ENCODE data around the gene HPS4. TPM values are rescaled to one million over a fixed set of nuclear protein-coding genes. Genes with fewer than 3 reads are reported as not detected.

Gene HPS4
- total RNA-seq, 1 experiment from 2014 or later: 35.4 TPM

DNA sequence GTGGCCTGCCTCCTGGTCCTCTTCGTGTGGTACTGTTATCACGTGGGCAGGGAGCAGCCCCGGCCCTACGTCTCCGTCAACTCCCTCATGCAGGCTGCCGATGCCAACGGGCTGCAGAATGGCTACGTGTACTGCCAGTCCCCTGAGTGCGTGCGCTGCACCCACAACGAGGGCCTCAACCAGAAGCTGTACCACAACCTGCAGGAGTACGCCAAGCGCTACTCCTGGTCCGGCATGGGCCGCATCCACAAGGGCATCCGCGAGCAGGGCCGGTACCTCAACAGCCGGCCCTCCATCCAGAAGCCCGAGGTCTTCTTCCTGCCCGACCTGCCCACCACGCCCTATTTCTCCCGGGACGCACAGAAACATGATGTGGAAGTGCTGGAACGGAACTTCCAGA is 49.8 kb downstream of the HPS4 start:
- Histone ChIP-seq H3K79me2 (ENCODE audit: insufficient read depth, low read length) (no peaks in the 10 kb centered on the region), H3K9me2 (ENCODE audit: insufficient read depth) (no peaks in the 10 kb centered on the region), H3K4me3 (replicated peaks in 1 of 2; ENCODE audit: low read depth in 1 of 2, low read length in 2 of 2) (no peak overlapping the region), H3K9ac (ENCODE audit: low read length) (no peak overlapping the region), H3K9me3 (ENCODE audit: control insufficient read depth in 1 of 2, insufficient read depth in 1 of 2, low read depth in 1 of 2, low read length in 2 of 2) (no peaks in the 10 kb centered on the region), H4K20me1 (ENCODE audit: insufficient read depth) (no peaks in the 10 kb centered on the region), H2AFZ (ENCODE audit: low read depth, low read length, poor library complexity, severe bottlenecking) (no peak overlapping the region), H3K27ac (ENCODE audit: low read depth, low read length) (no peak overlapping the region), H3K36me3 (ENCODE audit: control insufficient read depth in 1 of 2, insufficient read depth in 2 of 2, low read length in 2 of 2) (peaks cover 0 to 6% of the 10 kb centered on the region in 2 experiments; a peak in 1 of 4 replicates), H3K4me1 (ENCODE audit: control insufficient read depth in 1 of 2, insufficient read depth in 2 of 2, low read length in 2 of 2) (peaks cover 6 to 10% of the 10 kb centered on the region in 2 experiments), H3K27me3 (ENCODE audit: insufficient read depth, low read length) (no peaks in the 10 kb centered on the region), H3K4me2 (ENCODE audit: low read length) (no peak overlapping the region)
- DNase-seq (ENCODE audit: low read depth, low spot score) (no peak), ATAC-seq (no peak)
- TF ChIP-seq CEBPB (IDR thresholded peaks at IDR 0.05; ENCODE audit: low read depth) (no peak), FOSL1 (IDR thresholded peaks at IDR 0.05; ENCODE audit: low read depth) (no peak)
- ChIA-PET POLR2A (no interaction called here), RAD21 (ENCODE audit: low non-redundant PET in 1 of 2, low total read pairs in 2 of 2, uncharacterized antibody in 2 of 2, unreplicated experiment in 2 of 2) (no interaction called here), CTCF (no interaction called here)
- intact Hi-C loops (cut with micrococcal nuclease): no loop called here
- no TSS peak for BruUV-seq (replicated peaks)

DNA sequence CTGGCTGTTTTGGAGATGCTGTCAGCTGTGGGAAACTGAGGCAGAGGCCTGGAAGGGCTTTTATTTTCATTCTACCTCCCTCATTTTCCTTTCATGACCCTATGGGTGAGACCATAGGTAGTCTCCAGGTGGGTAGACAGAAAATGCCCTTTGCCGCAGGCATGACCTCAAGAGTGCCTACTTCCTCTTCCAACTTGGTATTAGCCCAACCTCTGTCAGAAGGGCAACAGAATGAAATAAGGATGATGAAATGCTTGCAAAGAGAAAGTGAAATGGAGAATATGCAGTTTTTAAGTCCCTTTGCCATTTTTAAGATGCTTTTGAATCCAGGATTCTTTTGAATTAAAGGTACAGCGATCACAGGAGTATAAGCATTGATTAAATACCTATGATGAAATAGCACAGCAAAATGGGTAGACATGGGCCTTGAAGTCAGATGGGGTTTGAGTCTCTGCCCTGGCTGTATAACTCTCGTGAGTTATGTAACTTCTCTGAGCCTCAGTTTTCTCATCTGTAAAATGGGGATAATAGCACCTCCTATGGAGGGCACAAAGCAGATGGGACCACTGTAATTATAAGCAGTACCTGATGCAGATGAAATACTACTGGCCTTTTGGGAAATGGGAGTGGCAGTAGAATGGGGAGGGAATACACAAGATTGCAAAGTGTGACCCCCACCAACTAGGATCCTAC is 50.8 kb downstream of the HPS4 start:
- RAD21 ChIA-PET (ENCODE audit: low non-redundant PET in 1 of 2, low total read pairs in 2 of 2, uncharacterized antibody in 2 of 2, unreplicated experiment in 2 of 2): no interaction called here
- no peak overlapping the region for H3K9ac ChIP-seq (ENCODE audit: low read length)
- CTCF ChIA-PET: no interaction called here
- H2AFZ ChIP-seq (ENCODE audit: low read depth, low read length, poor library complexity, severe bottlenecking): no peak overlapping the region
- peaks cover 6 to 17% of the 10 kb centered on the region in 2 experiments for H3K4me1 ChIP-seq (ENCODE audit: control insufficient read depth in 1 of 2, insufficient read depth in 2 of 2, low read length in 2 of 2)
- H3K79me2 ChIP-seq (ENCODE audit: insufficient read depth, low read length): no peaks in the 10 kb centered on the region
- no peaks in the 10 kb centered on the region for H4K20me1 ChIP-seq (ENCODE audit: insufficient read depth)
- no peaks in the 10 kb centered on the region for H3K9me3 ChIP-seq (ENCODE audit: control insufficient read depth in 1 of 2, insufficient read depth in 1 of 2, low read depth in 1 of 2, low read length in 2 of 2)
- TF ChIP-seq SIN3A (IDR thresholded peaks at IDR 0.05; ENCODE audit: low read depth) (no peak), RAD21 (IDR thresholded peaks at IDR 0.05; ENCODE audit: low read depth) (no peak), CBX3 (IDR thresholded peaks at IDR 0.05; ENCODE audit: low read depth) (no peak)
- TF ChIP-seq, protein P1, sequence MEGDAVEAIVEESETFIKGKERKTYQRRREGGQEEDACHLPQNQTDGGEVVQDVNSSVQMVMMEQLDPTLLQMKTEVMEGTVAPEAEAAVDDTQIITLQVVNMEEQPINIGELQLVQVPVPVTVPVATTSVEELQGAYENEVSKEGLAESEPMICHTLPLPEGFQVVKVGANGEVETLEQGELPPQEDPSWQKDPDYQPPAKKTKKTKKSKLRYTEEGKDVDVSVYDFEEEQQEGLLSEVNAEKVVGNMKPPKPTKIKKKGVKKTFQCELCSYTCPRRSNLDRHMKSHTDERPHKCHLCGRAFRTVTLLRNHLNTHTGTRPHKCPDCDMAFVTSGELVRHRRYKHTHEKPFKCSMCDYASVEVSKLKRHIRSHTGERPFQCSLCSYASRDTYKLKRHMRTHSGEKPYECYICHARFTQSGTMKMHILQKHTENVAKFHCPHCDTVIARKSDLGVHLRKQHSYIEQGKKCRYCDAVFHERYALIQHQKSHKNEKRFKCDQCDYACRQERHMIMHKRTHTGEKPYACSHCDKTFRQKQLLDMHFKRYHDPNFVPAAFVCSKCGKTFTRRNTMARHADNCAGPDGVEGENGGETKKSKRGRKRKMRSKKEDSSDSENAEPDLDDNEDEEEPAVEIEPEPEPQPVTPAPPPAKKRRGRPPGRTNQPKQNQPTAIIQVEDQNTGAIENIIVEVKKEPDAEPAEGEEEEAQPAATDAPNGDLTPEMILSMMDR (IDR thresholded peaks at IDR 0.05 in 2 of 3, conservative IDR thresholded peaks at IDR 0.05 in 1 of 3; ENCODE audit: borderline replicate concordance in 1 of 3, insufficient read depth in 1 of 3, low read depth in 2 of 3, low read length in 2 of 3): no peak
- TF ChIP-seq, protein P2, sequence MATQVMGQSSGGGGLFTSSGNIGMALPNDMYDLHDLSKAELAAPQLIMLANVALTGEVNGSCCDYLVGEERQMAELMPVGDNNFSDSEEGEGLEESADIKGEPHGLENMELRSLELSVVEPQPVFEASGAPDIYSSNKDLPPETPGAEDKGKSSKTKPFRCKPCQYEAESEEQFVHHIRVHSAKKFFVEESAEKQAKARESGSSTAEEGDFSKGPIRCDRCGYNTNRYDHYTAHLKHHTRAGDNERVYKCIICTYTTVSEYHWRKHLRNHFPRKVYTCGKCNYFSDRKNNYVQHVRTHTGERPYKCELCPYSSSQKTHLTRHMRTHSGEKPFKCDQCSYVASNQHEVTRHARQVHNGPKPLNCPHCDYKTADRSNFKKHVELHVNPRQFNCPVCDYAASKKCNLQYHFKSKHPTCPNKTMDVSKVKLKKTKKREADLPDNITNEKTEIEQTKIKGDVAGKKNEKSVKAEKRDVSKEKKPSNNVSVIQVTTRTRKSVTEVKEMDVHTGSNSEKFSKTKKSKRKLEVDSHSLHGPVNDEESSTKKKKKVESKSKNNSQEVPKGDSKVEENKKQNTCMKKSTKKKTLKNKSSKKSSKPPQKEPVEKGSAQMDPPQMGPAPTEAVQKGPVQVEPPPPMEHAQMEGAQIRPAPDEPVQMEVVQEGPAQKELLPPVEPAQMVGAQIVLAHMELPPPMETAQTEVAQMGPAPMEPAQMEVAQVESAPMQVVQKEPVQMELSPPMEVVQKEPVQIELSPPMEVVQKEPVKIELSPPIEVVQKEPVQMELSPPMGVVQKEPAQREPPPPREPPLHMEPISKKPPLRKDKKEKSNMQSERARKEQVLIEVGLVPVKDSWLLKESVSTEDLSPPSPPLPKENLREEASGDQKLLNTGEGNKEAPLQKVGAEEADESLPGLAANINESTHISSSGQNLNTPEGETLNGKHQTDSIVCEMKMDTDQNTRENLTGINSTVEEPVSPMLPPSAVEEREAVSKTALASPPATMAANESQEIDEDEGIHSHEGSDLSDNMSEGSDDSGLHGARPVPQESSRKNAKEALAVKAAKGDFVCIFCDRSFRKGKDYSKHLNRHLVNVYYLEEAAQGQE (IDR thresholded peaks at IDR 0.05; ENCODE audit: low read depth): no peak
- TF ChIP-seq, protein P3, sequence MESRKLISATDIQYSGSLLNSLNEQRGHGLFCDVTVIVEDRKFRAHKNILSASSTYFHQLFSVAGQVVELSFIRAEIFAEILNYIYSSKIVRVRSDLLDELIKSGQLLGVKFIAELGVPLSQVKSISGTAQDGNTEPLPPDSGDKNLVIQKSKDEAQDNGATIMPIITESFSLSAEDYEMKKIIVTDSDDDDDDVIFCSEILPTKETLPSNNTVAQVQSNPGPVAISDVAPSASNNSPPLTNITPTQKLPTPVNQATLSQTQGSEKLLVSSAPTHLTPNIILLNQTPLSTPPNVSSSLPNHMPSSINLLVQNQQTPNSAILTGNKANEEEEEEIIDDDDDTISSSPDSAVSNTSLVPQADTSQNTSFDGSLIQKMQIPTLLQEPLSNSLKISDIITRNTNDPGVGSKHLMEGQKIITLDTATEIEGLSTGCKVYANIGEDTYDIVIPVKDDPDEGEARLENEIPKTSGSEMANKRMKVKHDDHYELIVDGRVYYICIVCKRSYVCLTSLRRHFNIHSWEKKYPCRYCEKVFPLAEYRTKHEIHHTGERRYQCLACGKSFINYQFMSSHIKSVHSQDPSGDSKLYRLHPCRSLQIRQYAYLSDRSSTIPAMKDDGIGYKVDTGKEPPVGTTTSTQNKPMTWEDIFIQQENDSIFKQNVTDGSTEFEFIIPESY (IDR thresholded peaks at IDR 0.05; ENCODE audit: extremely low read depth, insufficient replicate concordance, low read length): no peak
- H3K36me3 ChIP-seq (ENCODE audit: control insufficient read depth in 1 of 2, insufficient read depth in 2 of 2, low read length in 2 of 2): peaks cover 0 to 6% of the 10 kb centered on the region in 2 experiments; a peak in 1 of 4 replicates
- POLR2A ChIA-PET: no interaction called here
- no peak overlapping the region for H3K4me3 ChIP-seq (replicated peaks in 1 of 2; ENCODE audit: low read depth in 1 of 2, low read length in 2 of 2)
- DNase-seq (ENCODE audit: low read depth, low spot score) (no peak), ATAC-seq (no peak)
- H3K27me3 ChIP-seq (ENCODE audit: insufficient read depth, low read length): no peaks in the 10 kb centered on the region
- intact Hi-C loops (cut with micrococcal nuclease): no loop called here
- no peaks in the 10 kb centered on the region for H3K9me2 ChIP-seq (ENCODE audit: insufficient read depth)
- H3K27ac ChIP-seq (ENCODE audit: low read depth, low read length): no peak overlapping the region
- H3K4me2 ChIP-seq (ENCODE audit: low read length): no peak overlapping the region
- no TSS peak for BruUV-seq (replicated peaks)
